ENCODE results near the gene PTGDS.

PTGDS gene

GRCh38 chr9:137023583-137023991 is 46.3 kb downstream of the PTGDS start:
- DNase-seq (ENCODE audit: low read depth), result no peak
- TF ChIP-seq CTCF (IDR thresholded peaks at IDR 0.05; ENCODE audit: low read depth, low read length, missing control alignments), result no peak
- no peak overlapping the region for H3K4me3 ChIP-seq (ENCODE audit: low read depth, low read length)

GRCh38 chr9:137025517-137025966 is 48.2 kb downstream of the PTGDS start:
- H3K4me3 ChIP-seq (ENCODE audit: low read depth, low read length), result no peak overlapping the region
- TF ChIP-seq CTCF (IDR thresholded peaks at IDR 0.05; ENCODE audit: low read depth, low read length, missing control alignments), result no peak
- no peak for DNase-seq (ENCODE audit: low read depth)

- no peak overlapping the region for H3K4me3 ChIP-seq (ENCODE audit: low read depth, low read length)
- no peak for DNase-seq (ENCODE audit: low read depth)
- TF ChIP-seq CTCF (IDR thresholded peaks at IDR 0.05; ENCODE audit: low read depth, low read length, missing control alignments), result no peak
Measured at GRCh38 chr9:137026384-137026783, 49.1 kb downstream of the PTGDS start.

- DNase-seq (ENCODE audit: low read depth), result no peak
- no peak overlapping the region for H3K4me3 ChIP-seq (ENCODE audit: low read depth, low read length)
- TF ChIP-seq CTCF (IDR thresholded peaks at IDR 0.05; ENCODE audit: low read depth, low read length, missing control alignments), result no peak
Measured at GRCh38 chr9:137026828-137027227, 49.5 kb downstream of the PTGDS start.

GRCh38 chr9:137027369-137028262 is 50.3 kb downstream of the PTGDS start, which contains the start of gene ABCA2:
ABCA2 (minus strand) TSS chr9:137028237; CDS start chr9:137028140, 97 bp downstream.
- DNase-seq (ENCODE audit: low read depth), result no peak
- no peak for TF ChIP-seq CTCF (IDR thresholded peaks at IDR 0.05; ENCODE audit: low read depth, low read length, missing control alignments)
- peak within 1 kb of the TSS; percentile 46 for H3K4me3 ChIP-seq (ENCODE audit: low read depth, low read length)

- H3K4me3 ChIP-seq (ENCODE audit: low read depth, low read length), result peak overlapping the region; percentile 46
- TF ChIP-seq CTCF (IDR thresholded peaks at IDR 0.05; ENCODE audit: low read depth, low read length, missing control alignments), result peak; percentile 70
- DNase-seq (ENCODE audit: low read depth), result no peak
Measured at GRCh38 chr9:137028263-137029057, 51.2 kb downstream of the PTGDS start.
